ENCODE measurements around the gene RNF148. TPM values are rescaled to one million over a fixed set of nuclear protein-coding genes. Genes with fewer than 3 reads are reported as not detected.

The RNF148 gene
- total RNA-seq, 1 experiment from 2014 or later, result not detected

Other genes with a start within 250 kb of the RNF148 start
- not detected in 2 replicates for gene RNF133, start 3.8 kb downstream of the RNF148 start, total RNA-seq (2014; rRNA removed; shearing (Covaris generic))
- 12.2 and 15.1 TPM in 2 replicates for gene CADPS2, start 183.5 kb upstream of the RNF148 start, total RNA-seq (2014; rRNA removed; shearing (Covaris generic))